ENCODE data around the gene IDE.

- TF ChIP-seq, protein P1, sequence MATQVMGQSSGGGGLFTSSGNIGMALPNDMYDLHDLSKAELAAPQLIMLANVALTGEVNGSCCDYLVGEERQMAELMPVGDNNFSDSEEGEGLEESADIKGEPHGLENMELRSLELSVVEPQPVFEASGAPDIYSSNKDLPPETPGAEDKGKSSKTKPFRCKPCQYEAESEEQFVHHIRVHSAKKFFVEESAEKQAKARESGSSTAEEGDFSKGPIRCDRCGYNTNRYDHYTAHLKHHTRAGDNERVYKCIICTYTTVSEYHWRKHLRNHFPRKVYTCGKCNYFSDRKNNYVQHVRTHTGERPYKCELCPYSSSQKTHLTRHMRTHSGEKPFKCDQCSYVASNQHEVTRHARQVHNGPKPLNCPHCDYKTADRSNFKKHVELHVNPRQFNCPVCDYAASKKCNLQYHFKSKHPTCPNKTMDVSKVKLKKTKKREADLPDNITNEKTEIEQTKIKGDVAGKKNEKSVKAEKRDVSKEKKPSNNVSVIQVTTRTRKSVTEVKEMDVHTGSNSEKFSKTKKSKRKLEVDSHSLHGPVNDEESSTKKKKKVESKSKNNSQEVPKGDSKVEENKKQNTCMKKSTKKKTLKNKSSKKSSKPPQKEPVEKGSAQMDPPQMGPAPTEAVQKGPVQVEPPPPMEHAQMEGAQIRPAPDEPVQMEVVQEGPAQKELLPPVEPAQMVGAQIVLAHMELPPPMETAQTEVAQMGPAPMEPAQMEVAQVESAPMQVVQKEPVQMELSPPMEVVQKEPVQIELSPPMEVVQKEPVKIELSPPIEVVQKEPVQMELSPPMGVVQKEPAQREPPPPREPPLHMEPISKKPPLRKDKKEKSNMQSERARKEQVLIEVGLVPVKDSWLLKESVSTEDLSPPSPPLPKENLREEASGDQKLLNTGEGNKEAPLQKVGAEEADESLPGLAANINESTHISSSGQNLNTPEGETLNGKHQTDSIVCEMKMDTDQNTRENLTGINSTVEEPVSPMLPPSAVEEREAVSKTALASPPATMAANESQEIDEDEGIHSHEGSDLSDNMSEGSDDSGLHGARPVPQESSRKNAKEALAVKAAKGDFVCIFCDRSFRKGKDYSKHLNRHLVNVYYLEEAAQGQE (IDR thresholded peaks at IDR 0.05; ENCODE audit: insufficient read depth in 1 of 2, low read depth in 2 of 2, low read length in 2 of 2) = no peak
- TF ChIP-seq TAF1 (IDR thresholded peaks at IDR 0.05; ENCODE audit: borderline replicate concordance, insufficient read depth, low read length) = no peak
Measured at GRCh38 chr10:92505044-92505443, 68.8 kb downstream of the IDE start.
